Testis (tissue), 2 donors: ENCODE measurements around the gene ERBB4.

Experiments used
- POLR2A ChIP-seq: fragments of 450-650 bp; IDR thresholded peaks from one replicate; pipeline ENCODE4 v1.6.1; 2017; ENCODE audit warnings: antibody characterized with exemption, mild to moderate bottlenecking, moderate library complexity
- TF ChIP-seq, protein P1 (sequence below), 3 experiments: fragments of 450-650 bp in 2 of 3; fragments of 200-600 bp in 1 of 3; sonication (generic) in 1 of 3; IDR thresholded peaks; one replicate each; pipeline ENCODE4 v1.5.1; 2016 to 2019; ENCODE audit warnings: antibody characterized with exemption in 3 of 3, mild to moderate bottlenecking in 2 of 3, moderate library complexity in 1 of 3

DNA sequence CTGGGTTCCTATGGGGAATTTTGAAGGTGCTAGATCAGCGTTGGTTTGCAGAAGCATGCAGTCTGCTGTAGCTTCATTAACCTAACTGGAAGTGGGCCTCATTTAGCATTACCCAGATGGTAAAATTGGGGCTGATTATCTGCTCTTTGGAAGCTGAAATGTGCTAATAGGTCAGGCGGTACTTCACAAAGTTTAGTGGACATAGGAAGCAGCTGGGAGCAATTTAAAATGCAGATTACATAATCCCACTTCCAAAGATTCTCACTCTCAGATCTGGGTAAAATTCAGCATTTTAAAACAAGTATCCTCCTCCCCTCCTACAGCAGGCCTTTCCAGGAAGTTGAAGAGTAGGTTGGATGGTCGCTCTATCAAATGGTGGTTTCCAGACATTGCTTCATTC, 1075.2 kb downstream of the ERBB4 start:
- TF ChIP-seq, protein P1, sequence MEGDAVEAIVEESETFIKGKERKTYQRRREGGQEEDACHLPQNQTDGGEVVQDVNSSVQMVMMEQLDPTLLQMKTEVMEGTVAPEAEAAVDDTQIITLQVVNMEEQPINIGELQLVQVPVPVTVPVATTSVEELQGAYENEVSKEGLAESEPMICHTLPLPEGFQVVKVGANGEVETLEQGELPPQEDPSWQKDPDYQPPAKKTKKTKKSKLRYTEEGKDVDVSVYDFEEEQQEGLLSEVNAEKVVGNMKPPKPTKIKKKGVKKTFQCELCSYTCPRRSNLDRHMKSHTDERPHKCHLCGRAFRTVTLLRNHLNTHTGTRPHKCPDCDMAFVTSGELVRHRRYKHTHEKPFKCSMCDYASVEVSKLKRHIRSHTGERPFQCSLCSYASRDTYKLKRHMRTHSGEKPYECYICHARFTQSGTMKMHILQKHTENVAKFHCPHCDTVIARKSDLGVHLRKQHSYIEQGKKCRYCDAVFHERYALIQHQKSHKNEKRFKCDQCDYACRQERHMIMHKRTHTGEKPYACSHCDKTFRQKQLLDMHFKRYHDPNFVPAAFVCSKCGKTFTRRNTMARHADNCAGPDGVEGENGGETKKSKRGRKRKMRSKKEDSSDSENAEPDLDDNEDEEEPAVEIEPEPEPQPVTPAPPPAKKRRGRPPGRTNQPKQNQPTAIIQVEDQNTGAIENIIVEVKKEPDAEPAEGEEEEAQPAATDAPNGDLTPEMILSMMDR (IDR thresholded peaks at IDR 0.05), result no peak
- no peak for TF ChIP-seq POLR2A
